GM18868 (cell line): ENCODE measurements around the gene TRAK2.
"Not testable (repeated sequence)": the region's sequence is repeated elsewhere in the genome, so short reads cannot be mapped to it uniquely, and the experiment has no call there.

Experiments
- ATAC-seq: cut with Tn5 transposase; IDR thresholded peaks from one replicate; pipeline ENCODE4 v1.9.1; 2021; ENCODE audit warnings: mild to moderate bottlenecking, moderate library complexity; ENCODE audit not compliant: unreplicated experiment

The TRAK2 gene, protein sequence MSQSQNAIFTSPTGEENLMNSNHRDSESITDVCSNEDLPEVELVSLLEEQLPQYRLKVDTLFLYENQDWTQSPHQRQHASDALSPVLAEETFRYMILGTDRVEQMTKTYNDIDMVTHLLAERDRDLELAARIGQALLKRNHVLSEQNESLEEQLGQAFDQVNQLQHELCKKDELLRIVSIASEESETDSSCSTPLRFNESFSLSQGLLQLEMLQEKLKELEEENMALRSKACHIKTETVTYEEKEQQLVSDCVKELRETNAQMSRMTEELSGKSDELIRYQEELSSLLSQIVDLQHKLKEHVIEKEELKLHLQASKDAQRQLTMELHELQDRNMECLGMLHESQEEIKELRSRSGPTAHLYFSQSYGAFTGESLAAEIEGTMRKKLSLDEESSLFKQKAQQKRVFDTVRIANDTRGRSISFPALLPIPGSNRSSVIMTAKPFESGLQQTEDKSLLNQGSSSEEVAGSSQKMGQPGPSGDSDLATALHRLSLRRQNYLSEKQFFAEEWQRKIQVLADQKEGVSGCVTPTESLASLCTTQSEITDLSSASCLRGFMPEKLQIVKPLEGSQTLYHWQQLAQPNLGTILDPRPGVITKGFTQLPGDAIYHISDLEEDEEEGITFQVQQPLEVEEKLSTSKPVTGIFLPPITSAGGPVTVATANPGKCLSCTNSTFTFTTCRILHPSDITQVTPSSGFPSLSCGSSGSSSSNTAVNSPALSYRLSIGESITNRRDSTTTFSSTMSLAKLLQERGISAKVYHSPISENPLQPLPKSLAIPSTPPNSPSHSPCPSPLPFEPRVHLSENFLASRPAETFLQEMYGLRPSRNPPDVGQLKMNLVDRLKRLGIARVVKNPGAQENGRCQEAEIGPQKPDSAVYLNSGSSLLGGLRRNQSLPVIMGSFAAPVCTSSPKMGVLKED

DNA sequence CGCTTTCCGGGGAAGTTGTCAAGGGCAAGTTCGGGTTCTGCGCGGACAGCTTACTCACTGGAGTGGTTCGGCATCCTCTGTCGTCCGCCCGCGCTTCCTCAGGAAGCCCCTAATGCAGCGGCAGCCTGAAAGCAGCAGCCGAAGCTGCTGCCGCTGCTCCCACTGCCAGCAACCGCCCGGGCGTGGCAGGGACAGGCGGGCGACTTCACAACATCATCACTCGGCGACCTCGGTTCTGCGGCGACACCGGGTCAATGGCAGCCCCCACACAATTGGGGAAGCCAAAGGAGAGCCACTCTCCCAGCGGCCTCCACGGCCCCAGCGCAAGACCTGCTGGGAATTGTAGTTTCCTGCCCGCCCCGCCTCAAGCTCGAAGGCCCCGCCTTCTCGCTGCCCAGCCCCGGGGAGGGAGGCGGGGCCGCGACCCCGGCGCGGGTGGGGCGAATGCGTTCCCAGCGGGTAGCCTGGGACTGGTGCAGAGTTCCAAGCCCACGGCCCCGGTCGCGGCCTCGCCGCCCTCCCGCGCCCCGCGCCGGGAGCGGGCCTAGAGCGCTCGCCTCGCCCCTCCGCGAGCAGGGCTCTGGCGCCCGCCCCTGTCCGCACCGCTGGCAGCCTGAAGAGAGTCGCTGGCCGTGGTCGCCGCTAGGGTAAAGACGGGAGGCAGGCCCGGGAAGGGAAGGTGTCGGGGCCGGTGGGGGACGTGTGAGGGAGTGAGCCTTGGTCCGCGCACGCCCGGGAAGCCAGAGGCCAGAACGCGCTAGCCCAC lies at the start of gene TRAK2, which contains the start of gene STRADB:
TRAK2 (minus strand) TSS at position 167 of the 766 bp plus-strand sequence. CDS start 30,951 bp downstream, outside the sequence.
STRADB (plus strand) TSS at position 449 of the 766 bp plus-strand sequence. CDS start 3,101 bp downstream, outside the sequence.
- ATAC-seq, result peak; percentile 94

DNA sequence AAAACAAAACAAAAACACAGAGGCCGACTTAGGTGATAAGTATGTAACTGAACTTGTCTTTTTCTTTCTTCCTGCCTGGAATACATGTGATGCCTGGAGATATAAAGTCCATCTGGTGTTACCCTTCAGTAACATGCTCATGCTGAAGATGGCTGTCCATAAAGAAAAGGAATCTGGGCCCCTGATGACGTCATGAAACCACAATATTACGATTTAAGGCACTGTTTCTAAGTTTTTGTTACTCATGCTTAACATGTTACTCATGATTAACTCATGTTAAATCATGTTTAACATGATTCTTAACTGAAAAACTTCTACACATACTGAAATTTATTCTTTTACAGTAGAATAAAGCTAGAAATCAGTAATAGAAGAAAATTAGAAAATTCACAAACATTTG lies 49.3 kb upstream of the TRAK2 start:
- no peak for ATAC-seq

DNA sequence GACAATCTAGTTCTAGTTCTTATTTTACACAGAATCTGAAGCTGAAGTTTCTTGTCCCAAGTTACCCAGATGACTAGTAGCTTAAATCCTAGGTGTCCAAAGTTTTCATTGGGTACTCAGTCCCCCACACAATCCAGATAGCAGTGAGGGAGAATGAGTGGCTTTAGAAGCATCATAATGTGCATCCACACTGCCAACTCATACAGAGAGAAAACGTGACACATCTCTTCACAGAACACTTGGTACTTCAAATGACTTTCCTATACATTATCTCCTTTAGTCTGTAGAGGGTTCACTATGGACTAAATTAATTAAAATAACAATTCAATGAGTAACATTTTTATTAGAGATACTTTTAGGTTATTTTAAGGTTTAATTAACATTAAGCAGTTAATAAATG lies 45.5 kb upstream of the TRAK2 start:
- no peak for ATAC-seq

DNA sequence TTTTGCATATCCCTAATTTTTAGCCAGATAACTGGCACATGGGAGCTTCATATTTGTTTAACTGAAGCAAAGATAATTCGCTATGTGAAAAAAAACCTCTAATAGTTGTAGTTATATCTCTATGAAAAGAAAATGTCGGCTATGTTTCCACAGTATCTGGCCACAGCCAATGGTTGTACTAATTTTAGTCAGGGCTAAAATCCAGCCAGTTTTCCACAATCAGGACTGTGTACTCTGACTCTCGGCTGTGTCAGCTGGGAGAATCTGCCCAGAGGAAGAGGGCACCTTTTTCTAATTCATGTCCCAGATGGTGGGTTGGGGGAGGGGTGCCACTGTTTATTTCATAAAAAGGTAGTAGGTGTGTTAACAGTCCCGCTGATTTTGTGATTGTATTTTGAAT lies 39.0 kb upstream of the TRAK2 start:
- no peak for ATAC-seq

DNA sequence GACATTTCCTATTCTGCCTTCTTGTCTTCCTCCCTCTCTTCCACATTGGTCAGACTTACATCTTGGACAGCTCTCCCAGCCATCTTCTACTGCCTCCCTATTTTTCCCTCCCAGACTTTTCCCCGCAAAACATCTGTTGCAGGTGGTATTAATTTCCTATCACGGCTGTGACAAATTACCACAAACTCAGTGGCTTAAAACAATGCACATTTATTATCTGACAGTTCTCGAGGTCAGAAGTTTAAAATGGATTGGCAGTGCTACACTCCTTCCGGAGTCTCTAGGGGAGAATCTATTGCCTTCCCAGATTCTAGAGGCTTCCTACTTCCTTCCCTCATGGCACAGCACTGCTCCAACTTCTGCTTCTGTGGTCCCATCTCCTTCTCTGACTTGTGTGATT lies 33.5 kb upstream of the TRAK2 start:
- no peak for ATAC-seq

DNA sequence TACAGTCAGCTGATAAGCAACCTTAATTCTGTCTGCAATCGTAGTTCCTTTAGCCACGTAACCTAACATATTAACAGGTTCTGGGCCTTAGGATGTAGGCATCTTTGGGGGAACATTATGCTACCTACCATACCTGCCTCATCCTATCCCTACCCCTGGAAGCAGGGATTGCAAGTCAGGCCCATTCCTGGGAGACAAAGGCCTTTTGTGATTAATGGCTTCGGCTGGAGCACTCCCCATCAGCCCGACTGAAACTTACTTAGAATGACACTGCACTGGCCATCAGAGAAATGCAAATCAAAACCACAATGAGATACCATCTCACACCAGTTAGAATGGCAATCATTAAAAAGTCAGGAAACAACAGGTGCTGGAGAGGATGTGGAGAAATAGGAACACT lies 32.5 kb upstream of the TRAK2 start:
- ATAC-seq, result not testable (repeated sequence)

DNA sequence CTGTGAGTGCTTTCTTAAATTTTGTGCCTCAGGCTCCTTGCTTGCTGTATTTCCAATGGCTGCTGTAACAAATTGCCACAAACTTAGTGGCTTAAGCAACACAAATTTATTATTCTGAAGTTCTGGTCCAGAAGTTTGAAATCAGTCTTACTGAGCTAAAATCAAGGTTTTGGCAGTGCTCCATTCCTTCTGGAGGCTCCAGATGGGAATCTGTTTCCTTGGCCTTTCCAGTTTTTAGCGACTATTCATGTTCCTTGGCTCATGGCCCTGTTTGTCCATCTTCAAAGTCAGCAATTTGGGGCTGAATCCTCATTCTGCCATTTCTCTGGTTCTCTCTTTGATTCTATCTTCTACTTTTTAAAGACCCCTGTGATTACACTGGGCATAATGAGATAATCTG lies 32.1 kb upstream of the TRAK2 start:
- no peak for ATAC-seq

DNA sequence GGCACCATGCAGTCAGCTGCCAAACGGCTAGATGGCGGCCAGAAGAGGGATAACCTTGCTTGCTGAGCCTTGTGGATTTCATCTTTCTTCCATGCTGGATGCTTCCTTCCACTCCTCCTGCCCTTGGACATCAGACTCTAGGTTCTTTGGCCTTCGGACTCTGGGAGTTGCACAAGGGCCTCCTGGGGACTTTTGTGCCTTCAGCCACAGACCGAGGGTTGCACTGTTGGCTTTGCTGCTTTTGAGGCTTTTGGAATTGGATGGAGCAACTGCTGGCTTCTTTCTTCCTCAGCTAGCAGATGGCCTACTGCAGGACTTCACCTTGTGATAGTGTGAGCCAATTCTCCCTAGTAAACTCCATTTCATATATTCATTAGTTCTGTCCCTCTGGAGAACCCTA lies 31.3 kb upstream of the TRAK2 start:
- no peak for ATAC-seq

DNA sequence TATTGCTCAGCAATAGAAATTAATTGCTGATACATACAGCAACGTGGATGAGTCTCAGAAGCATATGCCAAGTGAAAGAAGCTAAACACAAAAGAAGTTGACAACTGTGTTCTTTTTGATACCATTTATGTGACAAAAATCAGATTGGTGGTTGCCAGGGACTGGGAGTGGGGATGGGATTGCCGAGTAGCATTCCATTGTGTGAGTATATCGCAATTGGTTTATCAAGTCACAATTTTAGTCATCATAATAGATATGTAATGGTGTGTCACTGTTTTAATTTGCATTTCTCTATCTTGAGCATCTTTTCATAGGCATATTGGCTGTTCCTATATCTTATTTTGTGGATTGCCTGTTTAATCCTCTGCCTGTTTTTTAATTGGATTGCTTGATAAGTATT lies 21.2 kb upstream of the TRAK2 start:
- ATAC-seq, result no peak

DNA sequence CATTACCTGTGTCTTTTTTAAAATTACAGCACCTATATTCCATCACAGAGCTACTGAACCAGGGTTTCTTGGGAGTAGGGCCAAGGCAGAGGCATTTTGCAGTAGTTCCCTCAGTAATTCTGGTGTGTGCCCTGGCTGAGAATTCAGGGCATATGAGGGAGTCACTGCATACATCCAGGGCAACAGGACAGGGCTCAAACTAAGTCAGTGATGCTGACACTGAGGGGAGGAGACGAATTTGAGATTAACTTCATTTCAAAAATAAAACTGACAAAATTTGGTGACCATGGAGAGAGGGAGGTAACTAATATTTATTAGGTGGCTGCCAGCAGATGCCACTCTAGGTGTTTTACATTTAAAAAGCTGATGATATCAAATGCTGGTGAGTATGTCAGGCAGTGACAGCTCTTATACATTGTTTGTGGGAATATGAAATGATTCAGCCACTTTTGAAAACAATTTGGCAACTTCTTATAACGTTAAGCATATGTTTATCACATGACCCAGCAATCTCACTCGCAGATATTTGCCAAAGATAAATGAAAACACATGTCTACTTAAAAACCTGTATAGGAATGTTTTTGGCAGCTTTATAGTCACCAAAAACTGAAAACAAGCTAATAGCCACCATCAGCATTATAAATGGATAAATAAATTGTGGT lies 20.6 kb upstream of the TRAK2 start:
- ATAC-seq, result no peak

DNA sequence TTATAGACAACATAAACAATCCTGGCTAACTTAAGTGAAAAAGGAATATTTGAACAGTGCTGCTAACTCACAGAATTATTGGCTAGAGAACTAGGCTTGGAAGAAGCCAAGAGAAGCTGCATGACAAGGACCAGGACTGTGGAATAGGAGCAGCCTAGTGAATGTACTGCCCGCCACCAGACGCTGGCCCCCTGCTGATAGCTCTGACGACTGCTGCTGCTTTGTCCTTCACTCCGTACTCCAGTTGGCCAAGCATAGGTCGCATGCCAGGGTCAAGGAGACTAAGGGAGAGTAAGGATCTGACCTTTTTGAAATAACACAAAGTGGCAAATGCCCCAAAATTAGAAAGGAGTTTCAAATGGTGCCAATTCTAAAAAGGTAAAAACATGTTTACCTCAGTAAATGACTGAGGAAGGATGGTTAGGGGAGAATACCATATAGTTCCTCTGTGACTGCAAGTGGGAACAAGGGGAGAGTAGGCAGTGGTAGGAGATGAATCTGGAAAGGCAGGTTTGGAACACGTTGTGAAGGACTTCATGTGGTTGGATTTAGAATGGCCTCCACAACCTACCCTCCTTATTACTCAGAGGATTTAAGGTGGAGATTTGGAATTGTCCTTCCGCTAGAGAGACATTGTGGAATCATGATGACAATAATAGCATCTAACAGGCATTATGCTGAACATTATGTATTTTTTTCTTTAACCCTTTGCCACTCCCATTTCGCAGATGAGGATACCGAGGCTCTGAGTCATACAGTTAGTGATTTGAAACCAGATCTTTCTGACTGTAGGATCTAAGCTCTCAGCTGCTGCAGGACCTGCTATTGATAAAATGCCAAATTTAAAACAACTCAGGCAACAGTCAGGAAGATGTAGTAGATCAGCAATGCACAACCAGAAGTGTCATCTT lies 19.8 kb upstream of the TRAK2 start:
- ATAC-seq, result no peak

DNA sequence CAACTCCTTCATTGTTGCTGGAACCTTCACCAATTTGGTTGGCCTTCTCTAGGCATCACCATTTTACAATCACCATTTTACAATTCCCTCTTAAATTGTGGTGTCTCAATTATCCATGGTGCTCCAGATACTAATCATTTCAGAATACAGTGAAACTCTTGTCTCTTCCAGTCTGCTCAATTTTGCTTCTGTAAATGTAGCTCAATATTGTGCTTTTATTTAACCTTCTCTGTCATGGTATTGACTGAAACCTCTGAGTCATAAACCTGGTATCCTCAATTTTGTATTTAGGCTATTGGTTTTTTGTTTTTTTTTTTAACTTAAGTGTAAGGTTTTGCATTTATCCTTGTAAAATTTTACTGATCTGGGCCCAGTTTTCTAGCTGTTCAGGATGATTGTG lies 16.4 kb upstream of the TRAK2 start:
- ATAC-seq, result no peak

DNA sequence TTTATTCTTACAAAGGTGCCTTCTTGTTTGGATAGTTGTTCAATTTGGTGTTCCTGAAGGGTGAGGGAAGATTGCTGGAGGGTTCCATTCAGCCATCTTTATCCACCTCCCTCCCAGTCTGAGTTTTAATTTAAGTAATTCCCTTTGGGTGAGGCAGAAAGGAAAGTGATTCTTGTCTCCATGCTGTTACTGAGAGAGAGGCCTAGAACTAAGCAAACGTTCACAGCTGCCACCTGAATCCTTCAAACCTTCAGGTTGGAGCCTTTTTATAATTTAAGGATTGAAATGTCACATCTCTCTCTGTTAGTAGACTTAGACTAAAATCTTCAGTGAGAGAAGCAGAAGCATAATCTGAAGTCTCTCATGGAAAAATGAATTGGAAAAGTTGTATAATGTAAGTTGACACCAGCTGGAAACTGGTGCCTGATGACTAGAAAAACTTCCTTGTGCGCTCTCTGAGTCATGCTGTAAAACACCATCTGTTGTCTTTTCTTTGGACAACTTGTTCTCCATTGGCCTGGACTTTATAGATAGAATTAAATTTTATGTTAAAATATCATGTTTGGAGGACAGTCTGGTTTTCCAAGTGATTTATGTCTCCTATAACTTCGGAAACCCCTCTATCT lies 14.9 kb upstream of the TRAK2 start:
- no peak for ATAC-seq

DNA sequence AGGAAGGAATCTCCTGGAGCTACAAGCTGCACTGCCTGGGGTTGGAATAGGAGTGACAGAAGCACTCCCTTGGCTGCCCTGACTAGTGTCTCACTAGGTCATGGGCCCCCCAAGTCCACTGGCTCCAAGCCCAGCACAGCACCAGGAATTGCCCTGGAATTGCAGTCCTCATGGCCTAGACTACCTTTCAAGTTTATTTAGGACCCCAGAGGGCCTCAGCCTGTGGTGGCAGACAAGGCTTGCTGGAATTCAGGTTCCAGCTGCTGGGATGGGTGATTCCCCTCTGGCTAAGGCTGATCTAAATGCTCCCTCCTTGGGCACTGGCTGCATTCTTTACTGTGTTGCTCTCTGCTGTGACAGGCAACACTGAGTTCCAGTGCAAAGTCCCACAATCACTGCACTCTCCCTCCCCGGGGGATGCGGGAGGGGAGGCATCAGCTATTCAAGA lies 14.3 kb upstream of the TRAK2 start:
- no peak for ATAC-seq

DNA sequence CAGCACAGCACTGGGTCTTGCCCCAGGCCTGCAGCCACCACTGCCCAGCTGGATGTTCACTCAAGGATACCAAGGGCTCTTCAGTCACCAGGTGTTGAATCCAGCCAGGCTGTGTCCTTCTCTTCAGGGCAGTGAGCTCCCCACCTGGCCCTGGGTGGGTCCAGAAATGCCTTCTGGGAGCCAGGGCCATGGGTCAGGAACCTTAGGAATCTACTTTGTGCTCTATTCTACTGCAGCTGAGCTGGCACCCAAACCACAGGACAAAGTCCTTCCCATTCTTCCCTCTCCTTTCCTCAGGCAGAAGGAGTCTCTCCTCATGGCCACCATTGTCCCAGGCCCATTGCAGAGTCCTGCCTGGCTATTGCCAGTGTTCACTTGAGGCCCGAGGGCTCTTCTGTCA lies 13.3 kb upstream of the TRAK2 start:
- ATAC-seq, result no peak

DNA sequence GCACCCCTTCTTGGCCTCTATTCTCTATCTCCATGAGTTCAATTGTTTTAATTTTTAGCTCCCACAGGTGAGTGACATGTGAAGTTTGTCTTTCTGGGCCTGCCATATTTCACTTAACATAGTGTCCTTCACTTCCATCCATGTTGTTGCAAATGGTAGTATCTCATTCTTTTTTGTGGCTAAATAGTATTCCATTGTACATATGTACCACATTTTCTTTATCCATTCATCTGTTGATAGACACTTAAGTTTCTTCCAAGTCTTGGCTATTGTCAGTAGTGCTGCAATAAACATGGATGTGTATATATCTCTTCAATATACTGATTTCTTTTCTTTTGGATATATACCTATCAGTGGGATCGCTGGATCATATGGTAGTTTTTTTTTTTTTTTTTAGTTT lies 9.3 kb upstream of the TRAK2 start:
- ATAC-seq, result no peak

DNA sequence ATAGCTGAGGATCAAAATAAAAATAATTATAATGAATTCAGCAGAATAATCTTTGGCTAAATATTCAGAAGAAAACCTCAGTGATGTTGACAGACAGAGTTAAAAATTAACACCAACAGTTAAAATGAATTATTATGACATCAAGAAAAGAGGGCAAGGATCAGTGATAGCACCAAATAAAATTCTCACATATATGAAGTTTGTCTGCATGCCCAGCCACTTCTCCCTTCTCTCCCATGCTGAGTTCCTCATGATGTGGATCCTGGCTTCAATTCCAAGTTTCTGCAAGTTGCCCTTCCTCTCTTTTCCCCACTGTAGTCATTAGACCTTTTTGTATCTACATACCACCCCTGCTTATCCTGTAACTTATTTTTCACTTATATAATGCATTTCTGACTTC lies 7.1 kb upstream of the TRAK2 start:
- ATAC-seq, result no peak

DNA sequence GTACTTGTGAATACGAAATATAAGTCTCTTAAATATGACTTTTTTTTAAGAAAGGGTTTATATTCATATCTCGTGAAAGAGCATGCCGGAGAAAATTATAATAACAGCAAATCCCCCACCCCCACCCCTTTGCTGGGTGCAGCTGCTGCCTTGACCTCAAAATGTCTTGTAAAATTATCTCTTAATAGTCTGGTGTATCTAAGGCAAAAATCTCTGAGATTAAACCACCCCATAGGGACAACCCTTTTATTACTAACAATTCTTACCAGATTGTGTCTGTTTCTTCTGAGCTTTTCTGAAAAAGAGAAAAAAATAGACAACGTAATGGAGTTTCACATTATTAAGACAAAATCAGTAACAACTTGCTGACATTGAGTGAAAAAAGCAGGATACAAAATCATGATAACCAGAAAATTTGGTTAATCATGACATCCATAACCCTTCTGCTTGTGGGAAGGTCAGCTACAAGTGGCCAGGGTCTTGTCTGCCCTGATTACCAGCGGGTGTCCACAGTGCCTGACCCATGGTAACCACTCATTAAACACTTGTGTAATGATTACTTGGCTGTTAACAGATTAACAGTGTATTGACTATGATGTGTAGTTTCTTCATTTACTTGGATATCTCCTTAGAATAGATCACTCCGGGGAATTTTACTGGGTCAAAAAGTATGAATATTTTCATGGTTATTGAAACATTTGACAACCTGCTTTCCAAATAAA lies 1.8 kb upstream of the TRAK2 start:
- ATAC-seq, result no peak
